RWPE1 (cell line): ENCODE measurements around the gene HOXA7.

ENCODE experiments used
- CTCF ChIA-PET: fragments of 350-600 bp; sonication (Branson Sonifier 250); formaldehyde crosslinking; extraction: SDS; loops from one replicate; lab custom pipeline; 2021; lab: Yijun Ruan, JAX
- POLR2A ChIA-PET: fragments of 400-600 bp; formaldehyde crosslinking; extraction: SDS; loops from one replicate; lab custom pipeline; 2020; ENCODE audit warnings: antibody characterized with exemption; ENCODE audit not compliant: low non-redundant PET; lab: Yijun Ruan, JAX
- DNase-seq: peaks from one replicate; pipeline ENCODE4 v3.0.0; 2012; ENCODE audit warnings: low spot score
- H3K27ac ChIP-seq: fragments of 450-650 bp; 2 replicates; pipeline ENCODE4 v1.5.1; 2017
- CTCF ChIP-seq: fragments of 450-650 bp; conservative IDR thresholded peaks from 2 replicates; pipeline ENCODE4 v1.5.1; 2017; ENCODE audit warnings: low read depth, mild to moderate bottlenecking

HOXA7 gene

GRCh38 chr7:27131390-27131819, 25.1 kb downstream of the HOXA7 start:
- H3K27ac ChIP-seq: peak overlapping the region; percentile 90
- no peak for DNase-seq
- ChIA-PET POLR2A (interaction anchor here (0.5 to 0.8 kb wide), 3 partner anchors 29 to 84 kb away, joined by 3 to 5 read pairs (median 3); no protein-coding TSS in a partner anchor), CTCF (interaction anchor here (0.5 to 1.8 kb wide), 10 partner anchors 8 to 767 kb away, joined by 3 to 8 read pairs (median 4); partner anchors contain the start of gene HOXA5)
- TF ChIP-seq CTCF: no peak

- CTCF ChIA-PET: interaction anchor here (0.6 to 1.8 kb wide), 13 partner anchors 8 to 1955 kb away, joined by 3 to 8 read pairs (median 4); partner anchors contain the start of gene HOXA5
- TF ChIP-seq CTCF: no peak
- peak within 1 kb of the TSS; percentile 90 for H3K27ac ChIP-seq
- POLR2A ChIA-PET: interaction anchor here (0.5 to 0.8 kb wide), 4 partner anchors 30 to 1471 kb away, joined by 3 to 5 read pairs (median 3); no protein-coding TSS in a partner anchor
- DNase-seq: peak; percentile 93
These were observed 25.7 kb downstream of the HOXA7 start, which contains the start of gene HOXA4 for GRCh38 chr7:27130540-27131389. Gene HOXA4 (minus strand): TSS chr7:27130757. CDS start chr7:27130733, 24 bp downstream.

GRCh38 chr7:27129729-27130539, 26.5 kb downstream of the HOXA7 start:
- DNase-seq: no peak
- H3K27ac ChIP-seq: peak overlapping the region; percentile 90
- ChIA-PET CTCF (interaction anchor here (0.6 to 1.8 kb wide), 5 partner anchors 12 to 778 kb away, joined by 3 to 8 read pairs (median 5); no protein-coding TSS in a partner anchor), POLR2A (interaction anchor here (0.6 kb wide), 1 partner anchor 1470 kb away, joined by 3 read pairs; no protein-coding TSS in a partner anchor)
- TF ChIP-seq CTCF: peak; percentile 82

DNA sequence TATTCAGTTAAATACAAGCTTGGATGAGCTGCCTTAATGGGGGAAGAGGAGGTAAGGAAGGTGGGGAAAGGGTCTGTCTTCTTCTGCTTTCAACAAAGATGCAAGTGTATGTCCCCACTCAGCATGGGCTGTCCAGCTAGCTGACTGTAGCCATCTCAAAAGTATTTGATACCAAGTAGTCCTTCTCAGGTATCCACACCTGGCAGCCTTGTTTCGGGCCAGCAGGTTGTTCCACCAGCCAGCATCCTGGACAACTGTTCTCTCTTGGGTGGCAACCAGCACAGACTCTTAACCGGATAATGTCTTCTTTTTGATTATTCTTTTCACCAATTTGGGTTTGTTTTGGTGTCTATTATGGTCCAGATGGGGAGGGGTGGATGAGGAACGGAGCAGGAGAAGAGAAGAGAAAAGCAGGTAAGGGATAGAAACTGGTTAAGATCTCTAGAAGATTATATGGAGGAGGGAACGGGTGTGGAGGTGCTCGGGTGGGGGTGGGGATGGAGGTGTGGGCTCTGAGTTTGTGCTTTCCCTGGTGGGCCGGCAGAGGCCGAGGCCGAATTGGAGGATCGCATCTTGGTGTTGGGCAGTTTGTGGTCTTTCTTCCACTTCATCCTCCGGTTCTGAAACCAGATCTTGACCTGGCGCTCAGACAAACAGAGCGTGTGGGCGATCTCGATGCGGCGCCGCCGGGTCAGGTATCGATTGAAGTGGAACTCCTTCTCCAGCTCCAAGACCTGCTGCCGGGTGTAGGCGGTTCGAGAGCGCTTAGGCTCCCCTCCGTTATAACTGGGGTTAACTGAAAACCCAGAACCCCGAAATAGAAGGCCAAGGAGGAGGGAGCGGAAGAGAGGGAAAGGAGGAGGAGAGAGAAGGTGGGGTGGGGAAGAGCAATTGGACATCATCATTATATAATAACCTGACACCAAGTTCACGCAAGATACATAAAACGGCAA, 27.4 kb downstream of the HOXA7 start:
- no peak overlapping the region for H3K27ac ChIP-seq
- no peak for DNase-seq
- POLR2A ChIA-PET: no interaction called here
- TF ChIP-seq CTCF: no peak
- CTCF ChIA-PET: interaction anchor here (0.6 to 0.7 kb wide), 2 partner anchors 103 to 777 kb away, joined by 4 to 6 read pairs; no protein-coding TSS in a partner anchor

GRCh38 chr7:27128034-27128433, 28.4 kb downstream of the HOXA7 start:
- CTCF ChIA-PET: no interaction called here
- TF ChIP-seq CTCF: no peak
- H3K27ac ChIP-seq: no peak overlapping the region
- POLR2A ChIA-PET: no interaction called here
- DNase-seq: no peak
